T-cell (primary cell): Measurements from ENCODE around the gene CBY1. TPM values are rescaled to one million over a fixed set of nuclear protein-coding genes. Genes with fewer than 3 reads are reported as not detected.

Experiments
- ATAC-seq, 4 experiments: fragments of 200-7000 bp in 3 of 4; fragments of 150-1000 bp in 1 of 4; cut with Tn5 transposase; replicated peaks in 1 of 4; 1 replicate in 3 of 4; 2 replicates in 1 of 4; pipeline ENCODE4 v1.10.0; 2021; ENCODE audit warnings: moderate library complexity in 3 of 4, mild to moderate bottlenecking in 2 of 4, moderate number of reproducible peaks in 1 of 4
- CTCF ChIA-PET, 2 donors: fragments of 300-600 bp; sonication (Branson Sonifier 250); formaldehyde crosslinking; loops; one replicate each; lab custom pipeline; 2022; ENCODE audit warnings: antibody characterized with exemption in 2 of 2; lab: Charles Lee
- POLR2A ChIA-PET, 2 donors: fragments of 300-600 bp; sonication (Branson Sonifier 250); formaldehyde crosslinking; loops; one replicate each; lab custom pipeline; 2022; ENCODE audit warnings: antibody characterized with exemption in 2 of 2; lab: Charles Lee
- DNase-seq, 35 experiments: peaks; one replicate each; pipeline versions ENCODE4 v3.0.0 to v3.0.0-alpha.2; 2013 to 2023
- H3K27ac ChIP-seq: one replicate; pipeline ENCODE4 v1.5.1; 2013; ENCODE audit warnings: low read length
- H3K27me3 ChIP-seq, 2 experiments: replicated peaks in 1 of 2; 1 replicate in 1 of 2; 2 replicates in 1 of 2; pipeline versions ENCODE4 v1.6.1 to v1.7.0; 2013; ENCODE audit warnings: low read length in 1 of 2, mixed read lengths in 1 of 2; ENCODE audit not compliant: control insufficient read depth in 2 of 2, insufficient read depth in 2 of 2; ENCODE audit errors: extremely low read depth in 1 of 2
- H3K36me3 ChIP-seq, 2 donors: 1 replicate in 1 of 2; 2 replicates in 1 of 2; pipeline versions ENCODE4 v1.6.1 to v1.7.0; 2013; ENCODE audit warnings: low read length in 1 of 2; ENCODE audit not compliant: control insufficient read depth in 2 of 2, insufficient read depth in 1 of 2; ENCODE audit errors: extremely low read depth in 1 of 2
- H3K4me1 ChIP-seq, 2 experiments: 1 replicate in 1 of 2; 2 replicates in 1 of 2; pipeline versions ENCODE4 v1.6.1 to v1.7.0; 2013; ENCODE audit warnings: low read length in 2 of 2, mixed read lengths in 1 of 2; ENCODE audit not compliant: insufficient read depth in 2 of 2, control insufficient read depth in 1 of 2; ENCODE audit errors: extremely low read depth in 1 of 2
- H3K4me3 ChIP-seq, 2 donors: 1 replicate in 1 of 2; 2 replicates in 1 of 2; pipeline versions ENCODE4 v1.5.1 to v1.7.0; 2013; ENCODE audit warnings: mild to moderate bottlenecking in 2 of 2, low read length in 1 of 2, moderate library complexity in 1 of 2; ENCODE audit not compliant: control insufficient read depth in 1 of 2; ENCODE audit errors: extremely low read depth in 1 of 2
- H3K9me3 ChIP-seq: 2 replicates; pipeline ENCODE4 v1.7.0; 2013
- H3K27ac Mint-ChIP-seq, 2 donors: one replicate each; pipeline ENCODE4 v1.8.0; 2020 to 2021; ENCODE audit warnings: mild to moderate bottlenecking in 2 of 2, mixed read lengths in 2 of 2
- H3K27me3 Mint-ChIP-seq, 2 donors: one replicate each; pipeline ENCODE4 v1.8.0; 2021 to 2022; ENCODE audit warnings: mixed read lengths in 2 of 2
- H3K36me3 Mint-ChIP-seq: one replicate; pipeline ENCODE4 v1.8.0; 2021; ENCODE audit warnings: mixed read lengths
- H3K4me1 Mint-ChIP-seq, 3 donors: one replicate each; pipeline ENCODE4 v1.8.0; 2020 to 2022; ENCODE audit warnings: mixed read lengths in 3 of 3, mild to moderate bottlenecking in 1 of 3
- H3K4me3 Mint-ChIP-seq, 3 donors: one replicate each; pipeline ENCODE4 v1.8.0; 2020 to 2022; ENCODE audit warnings: mild to moderate bottlenecking in 3 of 3, mixed read lengths in 3 of 3, moderate library complexity in 3 of 3
- H3K9me3 Mint-ChIP-seq, 3 donors: one replicate each; pipeline ENCODE4 v1.8.0; 2020 to 2022; ENCODE audit warnings: mixed read lengths in 3 of 3
- WGBS: methylation state at CpG from one replicate; pipeline ENCODE4 v1.1.5; 2013; ENCODE audit warnings: missing lambda C conversion rate; ENCODE audit not compliant: insufficient coverage; 5-methylcytosine and 5-hydroxymethylcytosine counted together
- total RNA-seq, 35 experiments: library from RNA in 6 of 35; stranded (reverse) in 6 of 35; fragments of 120-200 nt in 1 of 35; gene quantifications; one replicate each; pipeline versions ENCODE4 v1.2.1 to v1.2.4 and lab custom pipeline; 2013 to 2026

CBY1 gene
- total RNA-seq, 5 donors from 2014 or later (not counting 1 experiment from before 2014, with no cell fraction given): 10.3 to 32.0 (median 27.8) TPM

- ChIA-PET POLR2A (interaction anchor here in 1 of 2 donors (1.1 kb wide), 1 partner anchor 13 kb away, joined by 4 read pairs; the partner anchor contains the start of gene GTPBP1), CTCF (interaction anchor here in 1 of 2 donors (0.7 kb wide), 1 partner anchor 29 kb away, joined by 3 read pairs; no protein-coding TSS in a partner anchor)
- peaks cover 21 to 30% (median 24%) of the 10 kb centered on the region in 3 donors for H3K4me1 Mint-ChIP-seq
- no peaks in the 10 kb centered on the region for H3K27me3 ChIP-seq
- no peak overlapping the region for H3K4me3 ChIP-seq
- DNase-seq: no peak
- no peaks in the 10 kb centered on the region for H3K27me3 Mint-ChIP-seq
- no peak overlapping the region for H3K27ac Mint-ChIP-seq
- ATAC-seq: no peak
- H3K4me1 ChIP-seq: peaks cover 0 to 13% of the 10 kb centered on the region in 2 experiments
- no peaks in the 10 kb centered on the region for H3K9me3 Mint-ChIP-seq
- 85% methylated on average over 5 of the region's 6 CpGs for WGBS
- H3K36me3 Mint-ChIP-seq: peaks cover 44% of the 10 kb centered on the region
- peaks cover 12 to 69% of the 10 kb centered on the region in 2 donors for H3K36me3 ChIP-seq
- no peak overlapping the region for H3K27ac ChIP-seq
- H3K9me3 ChIP-seq: no peaks in the 10 kb centered on the region
- no peak overlapping the region for H3K4me3 Mint-ChIP-seq
Measured at GRCh38 chr22:38718414-38718813, 62.0 kb downstream of the CBY1 start.

- POLR2A ChIA-PET: interaction anchor here in 1 of 2 donors (0.9 kb wide), 1 partner anchor 29 kb away, joined by 6 read pairs; no protein-coding TSS in a partner anchor
- H3K27ac Mint-ChIP-seq: no peak overlapping the region
- peaks cover 47% of the 10 kb centered on the region for H3K36me3 Mint-ChIP-seq
- peaks cover 16 to 22% (median 17%) of the 10 kb centered on the region in 3 donors for H3K4me1 Mint-ChIP-seq
- no peaks in the 10 kb centered on the region for H3K9me3 ChIP-seq
- H3K4me3 Mint-ChIP-seq: no peak overlapping the region
- peaks cover 0 to 8% of the 10 kb centered on the region in 2 experiments for H3K4me1 ChIP-seq
- DNase-seq (no peak), ATAC-seq (no peak)
- H3K36me3 ChIP-seq: peaks cover 9 to 77% of the 10 kb centered on the region in 2 donors
- CTCF ChIA-PET: interaction anchor here in 1 of 2 donors (0.7 kb wide), 1 partner anchor 28 kb away, joined by 3 read pairs; no protein-coding TSS in a partner anchor
- H3K27ac ChIP-seq: no peak overlapping the region
- no peaks in the 10 kb centered on the region for H3K27me3 Mint-ChIP-seq
- H3K9me3 Mint-ChIP-seq: no peaks in the 10 kb centered on the region
- H3K4me3 ChIP-seq: no peak overlapping the region
- H3K27me3 ChIP-seq: no peaks in the 10 kb centered on the region
- WGBS: 95% methylated on average over 5 of the region's 6 CpGs
Measured at GRCh38 chr22:38719196-38719595, 62.8 kb downstream of the CBY1 start.

GRCh38 chr22:38720350-38720749 lies 63.9 kb downstream of the CBY1 start:
- Histone ChIP-seq H3K9me3 (no peaks in the 10 kb centered on the region), H3K27me3 (no peaks in the 10 kb centered on the region), H3K36me3 (peaks cover 9 to 81% of the 10 kb centered on the region in 2 donors), H3K4me1 (peaks cover 0 to 4% of the 10 kb centered on the region in 2 experiments), H3K27ac (no peak overlapping the region), H3K4me3 (no peak overlapping the region)
- no peak overlapping the region for H3K27ac Mint-ChIP-seq
- H3K9me3 Mint-ChIP-seq: no peaks in the 10 kb centered on the region
- POLR2A ChIA-PET: interaction anchor here (0.7 kb wide), 2 partner anchors 8 to 19 kb away, joined by 4 read pairs; no protein-coding TSS in a partner anchor
- no peak overlapping the region for H3K4me3 Mint-ChIP-seq
- H3K4me1 Mint-ChIP-seq: peaks cover 13 to 18% (median 14%) of the 10 kb centered on the region in 3 donors
- no CpG with 5 or more reads among the region's 3 CpGs for WGBS
- CTCF ChIA-PET: no interaction called here
- no peak for DNase-seq
- H3K36me3 Mint-ChIP-seq: peaks cover 56% of the 10 kb centered on the region
- ATAC-seq: no peak
- H3K27me3 Mint-ChIP-seq: no peaks in the 10 kb centered on the region

GRCh38 chr22:38721551-38721950 lies 65.1 kb downstream of the CBY1 start:
- 98% methylated on average over 6 of the region's 7 CpGs for WGBS
- H3K4me1 Mint-ChIP-seq: peaks cover 12 to 17% (median 12%) of the 10 kb centered on the region in 3 donors
- H3K27ac Mint-ChIP-seq: no peak overlapping the region
- ChIA-PET CTCF (interaction anchor here in 1 of 2 donors (0.9 to 1.6 kb wide), 2 partner anchors 14 to 16 kb away, joined by 3 to 6 read pairs; partner anchors contain the start of gene GTPBP1), POLR2A (interaction anchor here (0.6 to 0.9 kb wide), 2 partner anchors 9 to 34 kb away, joined by 4 to 7 read pairs; no protein-coding TSS in a partner anchor)
- no peaks in the 10 kb centered on the region for H3K9me3 Mint-ChIP-seq
- no peak overlapping the region for H3K4me3 ChIP-seq
- peaks cover 10 to 81% of the 10 kb centered on the region in 2 donors for H3K36me3 ChIP-seq
- no peaks in the 10 kb centered on the region for H3K4me1 ChIP-seq
- no peak for DNase-seq
- ATAC-seq: no peak
- H3K36me3 Mint-ChIP-seq: peaks cover 59% of the 10 kb centered on the region
- no peak overlapping the region for H3K27ac ChIP-seq
- no peaks in the 10 kb centered on the region for H3K27me3 ChIP-seq
- no peak overlapping the region for H3K4me3 Mint-ChIP-seq
- no peaks in the 10 kb centered on the region for H3K9me3 ChIP-seq
- H3K27me3 Mint-ChIP-seq: no peaks in the 10 kb centered on the region

Other genes starting within 250 kb of the CBY1 start
- gene KCNJ4, start 201.4 kb upstream of the CBY1 start, total RNA-seq: not detected
- under 1 TPM in 3 of 5 donors, not detected in 2; 0.20 to 0.29 (median 0.25) TPM for gene KDELR3, start 188.5 kb upstream of the CBY1 start, total RNA-seq
- 100 to 1,000 TPM; 589 to 907 (median 850) TPM for gene DDX17, start 150.3 kb upstream of the CBY1 start, total RNA-seq
- under 1 TPM in 4 of 5 donors, not detected in 1; 0.55 to 0.78 (median 0.68) TPM for gene DMC1, start 86.5 kb upstream of the CBY1 start, total RNA-seq
- gene FAM227A, start 246 bp upstream of the CBY1 start, total RNA-seq: 1 to 10 TPM in 1 of 5 donors, under 1 TPM in 3, not detected in 1; 0.06 to 1.1 (median 0.41) TPM
- 10 to 100 TPM; 52.4 to 58.1 (median 53.3) TPM for gene TOMM22, start 25.3 kb downstream of the CBY1 start, total RNA-seq
- gene JOSD1, start 44.3 kb downstream of the CBY1 start, total RNA-seq: 100 to 1,000 TPM in 2 of 5 donors, 10 to 100 TPM in 3; 78.4 to 164 (median 83.5) TPM
- gene GTPBP1, start 49.3 kb downstream of the CBY1 start, total RNA-seq: 100 to 1,000 TPM in 2 of 5 donors, 10 to 100 TPM in 3; 79.1 to 229 (median 83.3) TPM
- gene SUN2, start 99.4 kb downstream of the CBY1 start, total RNA-seq: 1,000 to 10,000 TPM in 2 of 5 donors, 100 to 1,000 TPM in 3; 526 to 1,075 (median 979) TPM
- gene DNAL4, start 137.5 kb downstream of the CBY1 start, total RNA-seq: 10 to 100 TPM in 2 of 5 donors, 1 to 10 TPM in 3; 5.4 to 13.0 (median 8.8) TPM
- 10 to 100 TPM in 2 of 5 donors, 1 to 10 TPM in 3; 4.9 to 13.2 (median 9.1) TPM for gene NPTXR, start 187.4 kb downstream of the CBY1 start, total RNA-seq
- gene CBX6, start 215.6 kb downstream of the CBY1 start, total RNA-seq: 10 to 100 TPM; 41.2 to 92.0 (median 87.1) TPM